Measurements from ENCODE around the gene ITPK1. TPM values are rescaled to one million over a fixed set of nuclear protein-coding genes. Genes with fewer than 3 reads are reported as not detected.

Gene ITPK1
- total and polyA plus RNA-seq, 2 donors (not counting 3 experiments of a cell fraction or from before 2014, with no cell fraction given), result 39.6 to 51.8 TPM

DNA sequence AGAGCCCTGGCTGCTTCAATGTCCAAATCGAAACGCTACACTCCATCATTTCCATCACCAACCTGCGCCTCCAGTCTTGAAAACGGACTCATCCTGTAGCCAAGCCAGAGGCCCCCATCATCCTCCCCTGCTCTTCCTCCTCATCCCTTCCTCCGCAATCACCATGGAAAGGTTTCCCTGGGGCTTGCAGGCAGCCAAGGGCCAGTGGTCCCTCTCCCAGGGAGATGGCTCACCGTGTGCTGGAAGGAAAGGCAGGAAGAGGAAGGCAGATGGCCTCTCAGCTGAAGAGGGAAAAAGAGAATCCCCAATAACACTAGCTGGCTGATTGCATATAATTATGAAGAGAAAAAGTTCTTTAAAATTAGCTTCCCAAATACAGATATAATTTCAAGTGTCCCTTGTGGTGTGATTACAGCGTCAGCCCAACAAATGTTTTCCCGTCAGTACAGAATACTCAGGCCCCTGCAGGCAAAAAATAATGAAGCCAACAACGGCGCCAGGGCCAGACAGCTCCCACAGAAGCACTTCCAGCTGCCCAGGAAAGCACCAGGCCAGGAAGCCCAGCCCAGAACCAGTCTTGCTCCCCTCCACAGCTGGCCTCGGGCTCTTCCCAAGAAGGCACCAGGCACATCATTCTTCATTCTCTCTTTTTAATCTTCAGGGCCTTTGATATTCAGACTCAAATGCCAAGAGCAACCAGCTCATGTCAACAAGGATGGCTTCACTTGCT is 24.7 kb downstream of the ITPK1 start:
- no TSS peak for BruUV-seq (replicated peaks)
- H3K9ac ChIP-seq (replicated peaks; ENCODE audit: extremely low read depth, insufficient read depth, low read length), result no peak overlapping the region

More for the DNA sequence above, 24.7 kb downstream of the ITPK1 start:
- Histone ChIP-seq H2AFZ (ENCODE audit: low read depth, low read length) (no peak overlapping the region), H3K79me2 (ENCODE audit: control insufficient read depth, insufficient read depth, low read length) (no peaks in the 10 kb centered on the region), H3K27me3 (ENCODE audit: control insufficient read depth in 2 of 2, insufficient read depth in 2 of 2, low read length in 2 of 2) (no peaks in the 10 kb centered on the region), H3K4me3 (replicated peaks in 1 of 3; ENCODE audit: insufficient read depth in 1 of 3, low read depth in 1 of 3, low read length in 3 of 3) (no peak overlapping the region), H3K4me1 (ENCODE audit: control insufficient read depth, extremely low read depth, insufficient read depth, low read length) (no peaks in the 10 kb centered on the region), H3K36me3 (ENCODE audit: control insufficient read depth in 2 of 2, extremely low read depth in 1 of 2, insufficient read depth in 2 of 2, low read length in 2 of 2) (no peaks in the 10 kb centered on the region), H3K27ac (ENCODE audit: insufficient read depth, low read depth, low read length) (no peak overlapping the region), H4K20me1 (replicated peaks; ENCODE audit: control insufficient read depth, extremely low read depth, insufficient read depth, low read length) (no peaks in the 10 kb centered on the region), H3K4me2 (ENCODE audit: insufficient read depth, low read length) (no peak overlapping the region), H3K9me3 (replicated peaks; ENCODE audit: control insufficient read depth, insufficient read depth, low read length) (no peaks in the 10 kb centered on the region), H3K9me1 (replicated peaks; ENCODE audit: control insufficient read depth, extremely low read depth, insufficient read depth, low read length) (no peaks in the 10 kb centered on the region)
- ChIA-PET CTCF (interaction anchor here (1.1 kb wide), 2 partner anchors 136 to 139 kb away, joined by 3 to 4 read pairs; no protein-coding TSS in a partner anchor), POLR2A (no interaction called here)
- TF ChIP-seq FOS (IDR thresholded peaks at IDR 0.05; ENCODE audit: borderline replicate concordance, insufficient read depth, low read length), result no peak
- no peak for TF ChIP-seq JUN (IDR thresholded peaks at IDR 0.05; ENCODE audit: borderline replicate concordance, insufficient read depth, insufficient read length, low read depth)
- TF ChIP-seq POLR2A (IDR thresholded peaks at IDR 0.05; ENCODE audit: low read depth, low read length), result no peak
- TF ChIP-seq MAX (IDR thresholded peaks at IDR 0.05; ENCODE audit: insufficient read depth, insufficient read length), result no peak
- TF ChIP-seq, protein P1, sequence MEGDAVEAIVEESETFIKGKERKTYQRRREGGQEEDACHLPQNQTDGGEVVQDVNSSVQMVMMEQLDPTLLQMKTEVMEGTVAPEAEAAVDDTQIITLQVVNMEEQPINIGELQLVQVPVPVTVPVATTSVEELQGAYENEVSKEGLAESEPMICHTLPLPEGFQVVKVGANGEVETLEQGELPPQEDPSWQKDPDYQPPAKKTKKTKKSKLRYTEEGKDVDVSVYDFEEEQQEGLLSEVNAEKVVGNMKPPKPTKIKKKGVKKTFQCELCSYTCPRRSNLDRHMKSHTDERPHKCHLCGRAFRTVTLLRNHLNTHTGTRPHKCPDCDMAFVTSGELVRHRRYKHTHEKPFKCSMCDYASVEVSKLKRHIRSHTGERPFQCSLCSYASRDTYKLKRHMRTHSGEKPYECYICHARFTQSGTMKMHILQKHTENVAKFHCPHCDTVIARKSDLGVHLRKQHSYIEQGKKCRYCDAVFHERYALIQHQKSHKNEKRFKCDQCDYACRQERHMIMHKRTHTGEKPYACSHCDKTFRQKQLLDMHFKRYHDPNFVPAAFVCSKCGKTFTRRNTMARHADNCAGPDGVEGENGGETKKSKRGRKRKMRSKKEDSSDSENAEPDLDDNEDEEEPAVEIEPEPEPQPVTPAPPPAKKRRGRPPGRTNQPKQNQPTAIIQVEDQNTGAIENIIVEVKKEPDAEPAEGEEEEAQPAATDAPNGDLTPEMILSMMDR (IDR thresholded peaks at IDR 0.05; ENCODE audit: extremely low read depth in 1 of 2, insufficient read depth in 1 of 2, low read depth in 1 of 2, low read length in 2 of 2), result no peak
- TF ChIP-seq MYC (IDR thresholded peaks at IDR 0.05; ENCODE audit: low read depth, low read length), result no peak
- TF ChIP-seq EZH2 (IDR thresholded peaks at IDR 0.05; ENCODE audit: borderline replicate concordance, low read depth, low read length, severe bottlenecking), result no peak
- TF ChIP-seq GATA2 (IDR thresholded peaks at IDR 0.05; ENCODE audit: insufficient read depth, insufficient read length, low read depth, low read length), result no peak
- no peak for TF ChIP-seq POLR2AphosphoS5 (IDR thresholded peaks at IDR 0.05; ENCODE audit: insufficient read depth, low read depth, low read length)
- no peak for DNase-seq (ENCODE audit: low read depth, low spot score)
- intact Hi-C loops (cut with micrococcal nuclease) (no loop called here), dilution Hi-C loops (cut with MboI; ENCODE audit: extremely low pct_ligation_motif_present, low sequenced_read_pairs) (no loop called here)
- no peak for FAIRE-seq
